ENCODE measurements around the gene SLC43A1.

Gene SLC43A1

DNA sequence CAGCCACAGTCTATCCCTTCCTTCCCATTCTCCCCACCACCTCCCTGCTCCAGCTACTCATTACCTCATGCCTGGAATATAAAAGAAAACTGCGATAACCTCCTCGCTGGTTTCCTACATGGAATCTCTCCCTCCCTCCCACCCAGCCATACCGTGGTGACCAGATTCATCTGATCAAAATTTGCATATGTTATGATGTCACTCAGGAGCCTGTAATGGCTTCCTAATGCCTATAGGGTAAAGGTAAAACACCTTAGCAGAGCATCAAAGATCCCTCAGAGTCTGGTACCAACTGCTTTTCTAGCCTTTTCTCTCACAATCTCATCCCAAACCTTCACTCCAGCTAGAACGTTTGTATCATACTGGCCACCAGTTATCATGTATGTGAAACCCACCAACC lies 35.6 kb downstream of the SLC43A1 start:
- DNase-seq (ENCODE audit: low read depth in 2 of 2, low spot score in 1 of 2) = no peak

GRCh38 chr11:57479021-57479663 lies 36.4 kb downstream of the SLC43A1 start:
- no peak for DNase-seq (ENCODE audit: low read depth in 2 of 2, low spot score in 1 of 2)

GRCh38 chr11:57477507-57478189 lies 37.9 kb downstream of the SLC43A1 start:
- DNase-seq (ENCODE audit: low read depth in 2 of 2, low spot score in 1 of 2) = no peak

DNA sequence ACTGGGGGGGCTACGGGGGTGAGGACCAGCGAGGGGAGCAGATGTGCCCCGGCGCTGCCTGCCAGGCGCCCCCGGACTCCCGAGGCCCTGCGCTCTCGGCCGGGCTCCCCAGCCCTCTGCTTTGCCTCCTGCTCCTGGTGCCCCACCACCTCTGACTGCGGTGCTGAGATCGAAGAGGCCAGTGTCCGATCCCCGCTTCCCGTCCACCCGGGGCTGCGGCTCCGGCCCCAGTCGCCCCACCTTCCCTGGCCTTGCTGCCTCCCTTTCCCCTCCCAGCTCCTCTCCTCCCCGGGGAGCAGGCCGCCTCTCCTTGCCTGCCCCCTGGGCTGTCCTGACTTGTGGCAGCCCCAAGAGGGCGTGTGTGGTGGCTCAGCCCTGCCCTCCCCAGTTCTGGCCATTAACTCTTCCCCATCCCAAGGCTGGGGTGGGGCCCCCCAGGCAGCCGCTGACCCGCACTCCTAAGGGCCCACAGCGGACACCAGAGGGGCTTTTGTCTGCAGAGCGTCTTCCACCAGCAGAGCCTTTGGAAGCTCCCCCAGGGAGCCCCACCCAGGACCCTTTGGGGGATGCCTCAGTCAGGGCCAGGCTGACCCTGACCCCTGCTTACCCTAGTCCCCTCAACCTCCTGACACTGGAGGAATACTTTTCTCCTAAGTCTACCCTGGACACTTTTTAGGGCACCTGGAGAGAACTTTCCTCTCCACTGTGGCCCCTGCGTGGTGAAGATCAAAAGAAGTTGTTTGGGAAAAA lies 38.6 kb downstream of the SLC43A1 start:
- DNase-seq (ENCODE audit: low read depth in 2 of 2, low spot score in 1 of 2) = no peak

DNA sequence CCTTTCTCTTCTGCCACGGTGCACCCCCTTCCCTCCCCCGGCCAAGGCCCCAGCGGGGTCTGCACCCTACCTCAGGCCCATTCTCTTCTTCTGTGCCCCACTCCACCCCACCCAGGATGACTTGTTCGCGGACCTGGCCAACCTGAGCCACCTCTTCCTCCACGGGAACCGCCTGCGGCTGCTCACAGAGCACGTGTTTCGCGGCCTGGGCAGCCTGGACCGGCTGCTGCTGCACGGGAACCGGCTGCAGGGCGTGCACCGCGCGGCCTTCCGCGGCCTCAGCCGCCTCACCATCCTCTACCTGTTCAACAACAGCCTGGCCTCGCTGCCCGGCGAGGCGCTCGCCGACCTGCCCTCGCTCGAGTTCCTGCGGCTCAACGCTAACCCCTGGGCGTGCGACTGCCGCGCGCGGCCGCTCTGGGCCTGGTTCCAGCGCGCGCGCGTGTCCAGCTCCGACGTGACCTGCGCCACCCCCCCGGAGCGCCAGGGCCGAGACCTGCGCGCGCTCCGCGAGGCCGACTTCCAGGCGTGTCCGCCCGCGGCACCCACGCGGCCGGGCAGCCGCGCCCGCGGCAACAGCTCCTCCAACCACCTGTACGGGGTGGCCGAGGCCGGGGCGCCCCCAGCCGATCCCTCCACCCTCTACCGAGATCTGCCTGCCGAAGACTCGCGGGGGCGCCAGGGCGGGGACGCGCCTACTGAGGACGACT lies 39.3 kb downstream of the SLC43A1 start:
- no peak for DNase-seq (ENCODE audit: low read depth in 2 of 2, low spot score in 1 of 2)

- DNase-seq (ENCODE audit: low read depth in 2 of 2, low spot score in 1 of 2) = no peak
These were observed 39.8 kb downstream of the SLC43A1 start for GRCh38 chr11:57475671-57476046.

GRCh38 chr11:57475191-57475590 lies 40.3 kb downstream of the SLC43A1 start:
- DNase-seq (ENCODE audit: low read depth in 2 of 2, low spot score in 1 of 2) = no peak

GRCh38 chr11:57474803-57475115 lies 40.7 kb downstream of the SLC43A1 start:
- no peak for DNase-seq (ENCODE audit: low read depth in 2 of 2, low spot score in 1 of 2)

DNA sequence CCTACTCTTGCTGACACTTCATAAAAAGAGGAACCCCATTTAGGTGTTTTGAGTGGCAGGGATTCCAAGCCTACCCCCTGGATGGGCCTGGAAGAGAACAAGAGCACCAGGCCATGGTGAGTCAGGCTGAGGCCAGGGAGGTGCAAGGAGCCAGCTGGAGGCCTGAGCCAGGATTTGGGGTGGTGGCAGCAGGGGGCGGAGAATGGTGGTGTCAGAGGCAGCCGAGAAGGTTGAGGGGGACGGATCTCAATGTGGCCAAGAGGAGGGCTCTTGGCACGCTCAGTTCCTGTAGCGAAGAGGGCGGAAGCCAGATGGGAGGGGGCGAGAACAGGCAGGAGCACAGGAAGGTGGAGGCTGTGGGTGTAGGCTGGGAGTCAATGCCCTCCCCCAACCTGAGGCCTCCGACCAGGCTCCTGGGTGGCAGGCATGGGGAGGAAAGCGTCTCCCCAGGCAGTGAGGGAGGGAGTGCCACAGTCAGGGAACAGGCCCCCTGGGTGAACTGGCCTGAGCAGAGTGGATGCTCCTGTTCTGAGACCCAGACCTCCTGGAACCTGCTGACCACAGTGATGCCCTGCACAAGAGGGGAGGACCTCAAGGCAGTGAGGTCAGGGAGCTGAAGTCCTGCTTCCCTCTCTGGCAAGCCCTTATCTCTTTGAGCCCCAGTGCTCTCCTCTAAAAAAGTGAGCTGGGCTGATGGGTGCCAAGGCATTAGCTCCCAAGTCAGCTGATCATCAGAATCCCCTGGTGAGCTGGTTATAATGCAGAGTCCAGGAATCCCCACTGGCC lies 41.3 kb downstream of the SLC43A1 start:
- DNase-seq (ENCODE audit: low read depth in 2 of 2, low spot score in 1 of 2) = no peak

- no peak for DNase-seq (ENCODE audit: low read depth in 2 of 2, low spot score in 1 of 2)
These were observed 42.1 kb downstream of the SLC43A1 start for GRCh38 chr11:57473285-57473841.

DNA sequence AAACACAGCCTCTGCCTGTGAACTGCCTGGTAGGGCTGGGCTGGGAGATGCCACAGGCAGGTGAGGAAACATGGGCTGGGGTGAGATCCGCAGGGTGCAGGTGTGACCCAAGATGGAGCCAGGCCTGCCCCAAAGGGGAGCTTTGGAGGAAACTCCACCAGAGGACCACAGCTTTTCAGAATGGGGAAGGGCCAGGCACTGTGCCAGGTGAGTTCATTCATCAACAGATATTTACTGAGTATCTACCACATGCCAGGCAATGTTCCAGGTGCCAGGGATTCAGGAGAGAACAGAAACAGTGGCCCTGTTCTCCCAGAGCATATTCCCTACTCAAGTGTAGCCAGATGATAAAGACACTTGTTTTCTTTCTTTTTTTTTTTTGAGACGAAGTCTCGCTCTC lies 44.0 kb downstream of the SLC43A1 start:
- no peak for DNase-seq (ENCODE audit: low read depth in 2 of 2, low spot score in 1 of 2)

- no peak for DNase-seq (ENCODE audit: low read depth in 2 of 2, low spot score in 1 of 2)
These were observed 46.2 kb downstream of the SLC43A1 start for GRCh38 chr11:57469268-57469667.

DNA sequence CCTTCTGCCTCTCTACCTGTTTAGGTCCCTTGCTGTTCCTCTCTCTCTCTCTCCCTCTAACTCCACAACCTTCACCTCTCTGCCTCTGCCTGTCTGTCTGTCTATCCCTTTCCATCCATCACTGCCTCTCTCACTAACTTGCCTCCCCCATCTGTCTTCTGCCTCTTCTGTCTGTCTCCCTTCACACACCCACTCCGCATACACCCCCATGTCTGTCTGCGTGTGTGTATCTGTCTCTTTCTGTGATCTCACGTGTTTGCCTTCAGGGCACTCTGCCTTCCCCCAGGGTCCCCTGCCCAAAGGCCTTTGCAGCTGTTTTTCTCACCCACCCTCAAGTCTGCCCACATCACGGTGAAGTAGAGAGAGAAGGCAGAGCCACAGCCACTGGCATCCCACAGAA lies 47.2 kb downstream of the SLC43A1 start:
- no peak for DNase-seq (ENCODE audit: low read depth in 2 of 2, low spot score in 1 of 2)

- no peak for DNase-seq (ENCODE audit: low read depth in 2 of 2, low spot score in 1 of 2)
These were observed 47.9 kb downstream of the SLC43A1 start for GRCh38 chr11:57467508-57468157.

DNA sequence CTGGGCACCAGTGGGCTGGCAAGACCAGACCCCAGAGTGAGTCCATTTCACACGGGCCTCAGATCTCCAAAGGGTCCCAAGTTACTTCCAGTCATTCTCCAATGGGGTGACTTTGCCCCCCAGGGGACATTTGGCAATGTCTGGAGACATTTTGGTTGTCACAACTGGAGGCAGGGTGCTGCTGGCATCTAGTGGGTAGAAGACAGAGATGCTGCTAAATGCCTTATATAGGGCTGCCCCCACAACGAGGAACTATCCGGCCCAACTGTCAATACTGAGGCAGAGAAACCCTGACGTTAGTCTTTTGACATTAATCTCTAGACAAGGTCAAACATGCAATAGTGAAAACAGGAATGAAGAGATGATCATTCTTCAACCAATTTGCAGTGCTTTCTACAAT lies 48.8 kb downstream of the SLC43A1 start:
- no peak for DNase-seq (ENCODE audit: low read depth in 2 of 2, low spot score in 1 of 2)

DNA sequence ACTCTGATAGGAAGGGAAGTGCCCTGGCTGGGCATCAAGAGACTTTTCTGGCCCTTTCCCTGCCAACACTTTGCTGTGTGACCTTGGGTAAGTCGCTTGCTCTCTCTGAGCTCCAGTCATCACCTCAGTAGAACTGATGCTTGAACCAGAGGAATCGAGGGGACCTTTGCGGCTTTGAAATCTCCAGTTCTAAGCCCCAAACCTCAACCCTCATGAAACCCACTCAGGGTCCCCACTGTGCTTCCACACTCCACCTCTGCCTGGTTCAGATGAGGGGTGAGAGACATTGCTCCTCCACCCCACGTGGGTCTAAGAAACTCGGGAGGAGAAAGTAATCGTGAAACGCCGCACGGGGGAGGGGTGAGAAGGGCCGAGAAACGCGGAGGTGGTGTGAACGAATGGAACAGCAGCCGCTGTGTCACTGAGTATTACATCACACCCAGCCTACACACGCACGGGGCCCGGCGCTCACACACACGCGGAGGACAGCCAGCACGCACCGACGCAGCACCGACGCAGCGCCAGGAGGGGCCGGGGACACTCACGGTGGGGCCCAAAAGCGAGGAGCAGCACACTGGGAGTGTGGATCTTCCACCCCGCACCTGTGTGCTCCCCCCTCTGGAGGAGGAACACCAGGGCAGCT lies 50.8 kb downstream of the SLC43A1 start:
- DNase-seq (ENCODE audit: low read depth in 2 of 2, low spot score in 1 of 2) = no peak

DNA sequence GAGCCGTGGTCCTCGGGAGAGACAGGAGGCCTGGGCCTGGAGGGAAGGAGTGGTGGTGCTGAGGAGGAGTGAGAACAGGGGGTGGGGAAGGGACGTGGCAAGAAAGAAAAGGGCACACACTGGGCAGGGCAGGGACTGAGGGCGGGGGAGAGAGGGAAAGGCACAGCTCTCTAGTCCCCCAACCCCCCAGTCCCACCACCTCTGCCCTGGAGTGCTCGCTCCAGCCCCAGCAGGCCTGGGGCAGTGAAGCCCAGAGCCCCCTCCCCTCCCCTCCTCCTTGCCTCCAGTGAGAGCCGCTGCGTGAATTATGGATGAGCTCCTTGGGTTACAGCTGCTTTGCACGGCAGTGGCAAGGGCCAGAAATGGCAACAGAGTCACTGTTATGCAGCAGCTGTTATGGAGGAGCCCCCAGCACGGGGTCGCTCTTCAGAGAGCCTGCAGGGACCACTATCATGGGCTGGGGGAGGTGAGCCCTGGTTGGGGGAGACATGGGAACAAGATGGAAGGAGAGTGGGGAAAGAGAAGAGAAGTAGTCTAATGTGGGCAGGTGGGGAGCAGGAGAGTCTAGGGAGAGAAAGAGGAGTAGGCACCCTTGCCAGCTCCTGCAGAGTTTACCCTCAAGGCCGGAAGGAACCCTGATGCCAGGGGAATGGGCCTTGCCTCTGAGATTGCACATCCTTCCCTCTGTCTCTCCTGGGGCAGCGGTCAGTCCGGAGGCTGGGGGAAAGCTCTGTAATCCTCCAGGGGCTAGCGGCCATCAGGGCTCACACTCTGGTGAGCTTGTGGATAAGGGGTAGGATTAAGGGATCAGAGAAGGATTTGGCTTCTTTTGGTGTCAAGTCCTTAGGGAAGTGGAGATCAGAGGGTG lies 51.6 kb downstream of the SLC43A1 start:
- no peak for DNase-seq (ENCODE audit: low read depth in 2 of 2, low spot score in 1 of 2)

DNA sequence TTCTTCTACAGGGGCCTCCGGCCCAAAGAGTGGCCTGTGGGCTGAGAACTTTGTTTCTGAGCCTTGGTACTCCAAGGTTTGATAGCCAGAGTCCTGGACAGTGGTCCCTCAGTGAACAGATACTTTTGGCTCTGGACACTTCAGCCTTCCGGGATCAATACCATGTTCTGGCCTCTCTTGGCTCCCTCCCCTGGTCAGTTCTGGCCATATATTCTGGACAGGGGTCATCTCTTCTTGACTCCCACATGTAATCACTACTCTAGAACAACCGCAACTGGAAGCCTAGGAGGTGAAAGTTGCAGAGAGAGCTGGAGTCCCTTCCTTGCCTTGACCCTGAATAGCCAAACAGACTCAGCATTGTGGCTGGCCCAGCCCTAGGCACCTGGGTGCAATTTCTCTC lies 52.9 kb downstream of the SLC43A1 start:
- no peak for DNase-seq (ENCODE audit: low read depth in 2 of 2, low spot score in 1 of 2)
